Colonic mucosa (tissue), 4 donors: Measurements from ENCODE around the gene CIB4. TPM values are rescaled to one million over a fixed set of nuclear protein-coding genes. Genes with fewer than 3 reads are reported as not detected.

Experiments
- DNase-seq: peaks from one replicate; pipeline ENCODE4 v3.0.0-alpha.2; 2020
- H3K27ac ChIP-seq: fragments of 200-600 bp; one replicate; pipeline ENCODE4 v1.8.0; 2021
- H3K27me3 ChIP-seq: fragments of 200-600 bp; one replicate; pipeline ENCODE4 v1.8.0; 2021
- H3K36me3 ChIP-seq: fragments of 200-600 bp; one replicate; pipeline ENCODE4 v1.8.0; 2021
- H3K4me1 ChIP-seq: fragments of 200-600 bp; one replicate; pipeline ENCODE4 v1.8.0; 2021; ENCODE audit warnings: mild to moderate bottlenecking
- H3K4me3 ChIP-seq: fragments of 200-600 bp; one replicate; pipeline ENCODE4 v1.8.0; 2021
- H3K9ac ChIP-seq, 2 donors: one replicate each; pipeline ENCODE4 v1.7.0; 2013; ENCODE audit warnings: control low read depth in 2 of 2, low read depth in 2 of 2, low read length in 2 of 2
- H3K9me3 ChIP-seq: fragments of 200-600 bp; one replicate; pipeline ENCODE4 v1.8.0; 2021
- intact Hi-C: fragments of 100-400 bp; cut with DNase I; formaldehyde crosslinking; loops from one replicate; pipeline ENCODE4 v1.14.1; 2022
- total RNA-seq, 2 donors: library from RNA; stranded (reverse); fragmentation: NEBNext Ultra II Directional in 1 of 2; extraction: Animal tissue kit (Norgen Biotek cat#: 25700) in 1 of 2; gene quantifications; one replicate each; pipeline ENCODE4 v1.2.1, GENCODE V29; 2021
- TF ChIP-seq, protein P1 (sequence below): fragments of 200-600 bp; IDR thresholded peaks from one replicate; pipeline ENCODE4 v1.8.0; 2022; ENCODE audit warnings: antibody characterized with exemption, mild to moderate bottlenecking
- donor health status: healthy.
- donor health status: DM: no; HTN: no; CAD: no.
- donor health status: DM: no; HTN: no; CAD: no.

The CIB4 gene
- total RNA-seq, 2 donors from 2014 or later, result not detected

GRCh38 chr2:26579723-26580040 lies 61.5 kb downstream of the CIB4 start:
- Histone ChIP-seq H3K4me1 (no peaks in the 10 kb centered on the region), H3K27me3 (no peaks in the 10 kb centered on the region), H3K9me3 (no peaks in the 10 kb centered on the region), H3K27ac (no peak overlapping the region), H3K36me3 (no peaks in the 10 kb centered on the region), H3K9ac (no peak overlapping the region), H3K4me3 (no peak overlapping the region)
- intact Hi-C loops, result loop anchor here (5.0 kb wide), 2 partner anchors 57 to 77 kb away; no protein-coding TSS in a partner anchor
- TF ChIP-seq, protein P1, sequence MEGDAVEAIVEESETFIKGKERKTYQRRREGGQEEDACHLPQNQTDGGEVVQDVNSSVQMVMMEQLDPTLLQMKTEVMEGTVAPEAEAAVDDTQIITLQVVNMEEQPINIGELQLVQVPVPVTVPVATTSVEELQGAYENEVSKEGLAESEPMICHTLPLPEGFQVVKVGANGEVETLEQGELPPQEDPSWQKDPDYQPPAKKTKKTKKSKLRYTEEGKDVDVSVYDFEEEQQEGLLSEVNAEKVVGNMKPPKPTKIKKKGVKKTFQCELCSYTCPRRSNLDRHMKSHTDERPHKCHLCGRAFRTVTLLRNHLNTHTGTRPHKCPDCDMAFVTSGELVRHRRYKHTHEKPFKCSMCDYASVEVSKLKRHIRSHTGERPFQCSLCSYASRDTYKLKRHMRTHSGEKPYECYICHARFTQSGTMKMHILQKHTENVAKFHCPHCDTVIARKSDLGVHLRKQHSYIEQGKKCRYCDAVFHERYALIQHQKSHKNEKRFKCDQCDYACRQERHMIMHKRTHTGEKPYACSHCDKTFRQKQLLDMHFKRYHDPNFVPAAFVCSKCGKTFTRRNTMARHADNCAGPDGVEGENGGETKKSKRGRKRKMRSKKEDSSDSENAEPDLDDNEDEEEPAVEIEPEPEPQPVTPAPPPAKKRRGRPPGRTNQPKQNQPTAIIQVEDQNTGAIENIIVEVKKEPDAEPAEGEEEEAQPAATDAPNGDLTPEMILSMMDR, result no peak
- DNase-seq, result no peak

- Histone ChIP-seq H3K4me1 (no peaks in the 10 kb centered on the region), H3K9me3 (no peaks in the 10 kb centered on the region), H3K4me3 (no peak overlapping the region), H3K27me3 (no peaks in the 10 kb centered on the region), H3K36me3 (no peaks in the 10 kb centered on the region), H3K27ac (no peak overlapping the region), H3K9ac (no peak overlapping the region)
- no peak for DNase-seq
- intact Hi-C loops, result loop anchor here (5.0 kb wide), 2 partner anchors 57 to 77 kb away; no protein-coding TSS in a partner anchor
- TF ChIP-seq, protein P1, result no peak
Observed at GRCh38 chr2:26579025-26579722, 62.0 kb downstream of the CIB4 start.

- Histone ChIP-seq H3K9ac (no peak overlapping the region), H3K4me3 (no peak overlapping the region), H3K27ac (no peak overlapping the region), H3K27me3 (no peaks in the 10 kb centered on the region), H3K36me3 (no peaks in the 10 kb centered on the region), H3K4me1 (no peaks in the 10 kb centered on the region), H3K9me3 (no peaks in the 10 kb centered on the region)
- TF ChIP-seq, protein P1, result no peak
- DNase-seq, result no peak
- intact Hi-C loops, result loop anchor here (5.0 kb wide), 2 partner anchors 56 to 76 kb away; no protein-coding TSS in a partner anchor
Observed at GRCh38 chr2:26578581-26578980, 62.6 kb downstream of the CIB4 start.

DNA sequence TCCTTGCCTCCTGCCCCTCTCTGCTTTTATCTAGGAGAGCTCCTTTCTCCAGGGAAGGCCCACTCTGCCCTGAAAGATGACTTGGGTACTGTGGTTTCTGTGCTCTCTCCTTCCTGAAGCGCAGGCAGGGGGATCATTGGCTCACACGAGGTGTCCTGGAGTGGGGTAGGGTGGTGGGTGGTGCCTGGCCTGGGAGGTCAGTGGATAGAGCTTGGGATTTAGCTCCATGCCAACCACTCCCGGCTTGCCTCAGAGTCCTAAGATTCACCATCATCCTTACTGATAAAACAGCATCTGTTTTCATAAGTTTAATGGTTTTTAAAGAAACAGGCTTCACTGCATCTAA lies 63.1 kb downstream of the CIB4 start:
- TF ChIP-seq, protein P1, result no peak
- intact Hi-C loops, result loop anchor here (5.0 kb wide), 2 partner anchors 56 to 76 kb away; no protein-coding TSS in a partner anchor

DNA sequence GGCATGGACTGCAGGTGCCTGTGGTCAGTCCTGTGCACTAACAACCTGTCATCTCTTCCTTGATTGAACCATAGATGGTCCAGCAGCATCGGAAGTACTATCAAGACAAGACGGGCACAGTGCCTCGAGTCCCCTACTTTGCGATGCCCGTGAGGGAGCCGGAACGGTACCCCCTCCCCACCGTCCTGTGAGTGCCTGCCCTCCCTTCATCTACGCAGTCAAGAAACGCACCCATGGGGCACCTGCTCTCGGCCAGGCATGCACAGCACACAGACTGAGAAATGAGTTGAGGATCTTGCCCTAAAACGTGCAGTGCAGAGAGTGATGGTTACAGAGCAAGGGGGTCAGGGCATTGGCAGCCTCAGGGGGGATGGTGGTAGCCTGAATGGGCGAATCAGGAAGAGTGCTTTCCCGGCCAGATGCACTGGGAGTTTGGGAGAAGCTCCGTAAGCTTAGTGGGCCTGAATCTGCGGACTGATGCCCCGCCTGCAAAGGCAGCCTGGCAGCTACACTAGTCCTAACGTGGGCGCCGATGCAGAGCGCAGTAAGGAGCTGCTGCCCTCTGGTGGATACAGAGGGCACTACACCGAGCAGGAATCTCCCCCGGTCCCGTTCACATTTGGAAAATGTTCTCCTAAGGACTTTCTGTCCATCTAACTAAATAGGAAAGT lies 63.6 kb downstream of the CIB4 start:
- intact Hi-C loops, result loop anchor here (5.0 kb wide), 2 partner anchors 55 to 75 kb away; no protein-coding TSS in a partner anchor
- no peaks in the 10 kb centered on the region for H3K36me3 ChIP-seq
- no peak overlapping the region for H3K9ac ChIP-seq

More for the DNA sequence above, 63.1 kb downstream of the CIB4 start:
- DNase-seq, result no peak
- Histone ChIP-seq H3K9me3 (no peaks in the 10 kb centered on the region), H3K27me3 (no peaks in the 10 kb centered on the region), H3K4me3 (no peak overlapping the region), H3K4me1 (no peaks in the 10 kb centered on the region), H3K9ac (no peak overlapping the region), H3K27ac (no peak overlapping the region), H3K36me3 (no peaks in the 10 kb centered on the region)

More for the DNA sequence above, 63.6 kb downstream of the CIB4 start:
- Histone ChIP-seq H3K27ac (no peak overlapping the region), H3K9me3 (no peaks in the 10 kb centered on the region), H3K27me3 (no peaks in the 10 kb centered on the region), H3K4me3 (no peak overlapping the region), H3K4me1 (no peaks in the 10 kb centered on the region)
- TF ChIP-seq, protein P1, result peak; percentile 98
- DNase-seq, result peak; percentile 61
